Lower lobe of right lung (tissue), 2 donors: ENCODE measurements around the gene FST. TPM values are rescaled to one million over a fixed set of nuclear protein-coding genes. Genes with fewer than 3 reads are reported as not detected.

Experiments used
- ATAC-seq, 2 donors: fragments of 200-7000 bp; cut with Tn5 transposase; one replicate each; pipeline ENCODE4 v1.9.1; 2020 to 2022; ENCODE audit warnings: mild to moderate bottlenecking in 2 of 2, moderate library complexity in 2 of 2
- DNase-seq: peaks from one replicate; pipeline ENCODE4 v3.0.0-alpha.2; 2020
- H3K27ac ChIP-seq: fragments of 200-600 bp; one replicate; pipeline ENCODE4 v1.8.0; 2022
- H3K27me3 ChIP-seq: fragments of 200-600 bp; one replicate; pipeline ENCODE4 v1.8.0; 2022; ENCODE audit warnings: low read depth
- H3K36me3 ChIP-seq: fragments of 200-600 bp; one replicate; pipeline ENCODE4 v1.8.0; 2022; ENCODE audit warnings: mild to moderate bottlenecking
- H3K4me1 ChIP-seq: fragments of 200-600 bp; one replicate; pipeline ENCODE4 v1.8.0; 2022
- H3K4me3 ChIP-seq: fragments of 200-600 bp; one replicate; pipeline ENCODE4 v1.8.0; 2022; ENCODE audit warnings: mild to moderate bottlenecking
- H3K9me3 ChIP-seq: fragments of 200-600 bp; one replicate; pipeline ENCODE4 v1.8.0; 2022
- intact Hi-C: fragments of 100-400 bp; cut with DNase I; formaldehyde crosslinking; loops from one replicate; pipeline ENCODE4 v1.11.0; 2022
- long read RNA-seq: library from polyadenylated mRNA; unstranded; transcript quantifications from one replicate; pipeline ENCODE4 v2.0.0, GENCODE V29; 2021
- total RNA-seq: library from RNA; stranded (reverse); fragmentation: NEBNext Ultra II Directional; extraction: Animal tissue kit (Norgen Biotek cat#: 25700); gene quantifications from one replicate; pipeline ENCODE4 v1.2.1, GENCODE V29; 2021
- TF ChIP-seq, protein P1 (sequence below): fragments of 200-600 bp; IDR thresholded peaks from one replicate; pipeline ENCODE4 v1.8.0; 2022; ENCODE audit warnings: antibody characterized with exemption, mild to moderate bottlenecking
- donor health status: DM: no; HTN: yes; CAD: no; lungs with severe emphysema.

FST gene, protein sequence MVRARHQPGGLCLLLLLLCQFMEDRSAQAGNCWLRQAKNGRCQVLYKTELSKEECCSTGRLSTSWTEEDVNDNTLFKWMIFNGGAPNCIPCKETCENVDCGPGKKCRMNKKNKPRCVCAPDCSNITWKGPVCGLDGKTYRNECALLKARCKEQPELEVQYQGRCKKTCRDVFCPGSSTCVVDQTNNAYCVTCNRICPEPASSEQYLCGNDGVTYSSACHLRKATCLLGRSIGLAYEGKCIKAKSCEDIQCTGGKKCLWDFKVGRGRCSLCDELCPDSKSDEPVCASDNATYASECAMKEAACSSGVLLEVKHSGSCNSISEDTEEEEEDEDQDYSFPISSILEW
- 2.1 TPM for total RNA-seq
- long read RNA-seq, partial matches to known transcripts = 0 of 4 reads
- long read RNA-seq, other reads (novel, unspliced or antisense) = 1 of 4 reads

GRCh38 chr5:53480416-53481158 is at the start of gene FST:
Gene FST (plus strand): TSS chr5:53480629. CDS start chr5:53480792, 163 bp downstream.
- H3K27me3 ChIP-seq = no peaks in the 10 kb centered on the region
- peak within 1 kb of the TSS; percentile 78 for H3K4me3 ChIP-seq
- intact Hi-C loops = loop anchor here (10.0 kb wide), 1 partner anchor 734 kb away; no protein-coding TSS in a partner anchor
- peak; percentile 44 for DNase-seq
- no peaks in the 10 kb centered on the region for H3K36me3 ChIP-seq
- peaks cover 18% of the 10 kb centered on the region for H3K4me1 ChIP-seq
- ATAC-seq = peak; percentile 27 to 51
- no peaks in the 10 kb centered on the region for H3K9me3 ChIP-seq
- H3K27ac ChIP-seq = peak within 1 kb of the TSS; percentile 66
- TF ChIP-seq, protein P1, sequence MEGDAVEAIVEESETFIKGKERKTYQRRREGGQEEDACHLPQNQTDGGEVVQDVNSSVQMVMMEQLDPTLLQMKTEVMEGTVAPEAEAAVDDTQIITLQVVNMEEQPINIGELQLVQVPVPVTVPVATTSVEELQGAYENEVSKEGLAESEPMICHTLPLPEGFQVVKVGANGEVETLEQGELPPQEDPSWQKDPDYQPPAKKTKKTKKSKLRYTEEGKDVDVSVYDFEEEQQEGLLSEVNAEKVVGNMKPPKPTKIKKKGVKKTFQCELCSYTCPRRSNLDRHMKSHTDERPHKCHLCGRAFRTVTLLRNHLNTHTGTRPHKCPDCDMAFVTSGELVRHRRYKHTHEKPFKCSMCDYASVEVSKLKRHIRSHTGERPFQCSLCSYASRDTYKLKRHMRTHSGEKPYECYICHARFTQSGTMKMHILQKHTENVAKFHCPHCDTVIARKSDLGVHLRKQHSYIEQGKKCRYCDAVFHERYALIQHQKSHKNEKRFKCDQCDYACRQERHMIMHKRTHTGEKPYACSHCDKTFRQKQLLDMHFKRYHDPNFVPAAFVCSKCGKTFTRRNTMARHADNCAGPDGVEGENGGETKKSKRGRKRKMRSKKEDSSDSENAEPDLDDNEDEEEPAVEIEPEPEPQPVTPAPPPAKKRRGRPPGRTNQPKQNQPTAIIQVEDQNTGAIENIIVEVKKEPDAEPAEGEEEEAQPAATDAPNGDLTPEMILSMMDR = no peak

- no peaks in the 10 kb centered on the region for H3K27me3 ChIP-seq
Measured at GRCh38 chr5:53431665-53432064, 48.8 kb upstream of the FST start.

GRCh38 chr5:53433026-53433425 is 47.4 kb upstream of the FST start:
- Histone ChIP-seq H3K4me1 (no peaks in the 10 kb centered on the region), H3K9me3 (no peaks in the 10 kb centered on the region), H3K27me3 (no peaks in the 10 kb centered on the region), H3K36me3 (no peaks in the 10 kb centered on the region), H3K4me3 (no peak overlapping the region), H3K27ac (no peak overlapping the region)
- DNase-seq = no peak
- no peak for ATAC-seq
- intact Hi-C loops = no loop called here
- TF ChIP-seq, protein P1 = no peak

More at GRCh38 chr5:53431665-53432064, 48.8 kb upstream of the FST start:
- intact Hi-C loops = no loop called here
- Histone ChIP-seq H3K4me1 (no peaks in the 10 kb centered on the region), H3K9me3 (no peaks in the 10 kb centered on the region), H3K4me3 (no peak overlapping the region), H3K36me3 (no peaks in the 10 kb centered on the region), H3K27ac (no peak overlapping the region)
- TF ChIP-seq, protein P1 = no peak
- no peak for ATAC-seq
- no peak for DNase-seq

DNA sequence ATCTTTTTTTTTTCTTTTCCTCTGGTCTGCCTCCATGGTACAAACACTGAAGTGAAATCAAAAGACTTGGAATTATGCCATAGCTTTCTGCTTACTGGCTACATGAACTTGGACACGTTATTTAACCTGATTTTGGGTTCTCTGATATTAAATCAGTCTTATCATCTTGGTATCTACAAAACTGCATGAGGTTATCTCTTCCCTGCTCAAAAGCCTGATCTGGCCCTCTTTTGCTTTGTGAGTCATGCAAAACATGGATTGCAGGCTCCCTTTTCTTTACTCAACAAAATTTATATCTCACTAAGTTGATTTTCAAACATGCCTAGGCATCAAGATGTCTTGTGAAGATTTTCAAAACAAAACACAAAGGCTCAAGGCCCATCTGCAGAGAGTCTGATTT is 45.9 kb upstream of the FST start:
- Histone ChIP-seq H3K27me3 (no peaks in the 10 kb centered on the region), H3K4me3 (no peak overlapping the region), H3K36me3 (no peaks in the 10 kb centered on the region), H3K27ac (no peak overlapping the region), H3K4me1 (no peaks in the 10 kb centered on the region), H3K9me3 (no peaks in the 10 kb centered on the region)
- ATAC-seq = no peak
- TF ChIP-seq, protein P1 = no peak
- intact Hi-C loops = no loop called here
- DNase-seq = no peak

DNA sequence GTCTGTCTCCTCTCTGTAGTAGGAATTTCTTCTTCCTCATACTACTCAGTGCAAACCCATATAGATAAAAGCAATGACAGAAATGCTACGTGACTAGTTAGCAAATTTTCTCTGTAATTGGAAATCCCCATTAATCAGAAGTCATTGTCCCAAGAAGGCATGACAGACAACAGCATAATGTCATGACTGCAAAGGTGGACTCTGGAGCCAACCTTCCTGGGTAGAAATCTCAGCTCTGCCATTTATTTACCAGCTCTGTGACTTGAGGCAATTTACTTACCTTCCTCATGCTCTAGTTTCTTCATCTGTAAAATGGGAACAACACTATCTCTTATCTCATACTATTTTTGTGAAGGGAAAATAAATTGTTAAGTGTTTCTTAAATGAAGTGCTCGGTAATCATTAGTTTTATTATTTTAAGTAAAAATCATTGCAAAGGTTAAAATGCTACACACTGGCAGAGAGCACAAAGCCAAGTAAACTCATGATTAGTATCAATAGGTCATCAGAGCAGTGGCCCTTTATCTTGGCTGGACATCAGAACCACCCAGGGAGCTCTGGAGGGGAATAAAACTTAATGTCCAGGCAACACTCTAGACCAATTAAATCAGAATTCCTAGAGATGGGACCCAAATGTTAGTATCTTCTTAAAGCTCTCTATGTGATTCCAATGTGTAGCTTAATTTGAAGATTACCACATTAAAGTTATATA is 43.8 kb upstream of the FST start:
- H3K27ac ChIP-seq = no peak overlapping the region
- no peaks in the 10 kb centered on the region for H3K9me3 ChIP-seq
- ATAC-seq (no peak), DNase-seq (no peak)
- H3K4me3 ChIP-seq = no peak overlapping the region
- H3K27me3 ChIP-seq = no peaks in the 10 kb centered on the region
- TF ChIP-seq, protein P1 = no peak
- H3K4me1 ChIP-seq = no peaks in the 10 kb centered on the region
- intact Hi-C loops = no loop called here
- H3K36me3 ChIP-seq = no peaks in the 10 kb centered on the region
